ENCODE data around the gene SHISAL1.

DNA sequence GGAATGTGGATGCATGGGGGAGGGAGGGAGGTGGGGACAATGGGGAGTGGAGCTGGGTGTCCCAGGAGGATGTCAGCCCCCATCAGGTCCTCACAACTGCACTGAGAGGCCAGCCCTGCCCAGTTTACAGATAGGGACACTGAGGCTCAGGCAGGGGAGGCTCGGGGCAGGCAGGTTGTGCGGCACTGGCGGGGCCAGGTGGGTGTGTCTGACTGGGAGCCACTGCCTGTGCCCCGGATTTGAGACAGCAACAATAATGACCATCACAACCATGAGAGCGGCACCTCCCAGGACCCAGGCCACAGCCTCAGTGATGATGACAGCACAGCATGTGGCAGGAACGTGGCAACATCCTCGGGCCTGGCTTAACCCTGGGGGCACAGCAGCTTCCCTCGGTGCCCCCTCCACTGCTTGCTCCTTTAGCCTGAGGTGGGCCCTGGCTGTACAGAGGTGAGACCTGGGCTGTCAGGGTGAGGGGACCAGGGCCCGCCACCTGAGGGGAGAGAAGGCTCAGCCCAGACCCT lies 32.0 kb downstream of the SHISAL1 start:
- TF ChIP-seq, protein P1, sequence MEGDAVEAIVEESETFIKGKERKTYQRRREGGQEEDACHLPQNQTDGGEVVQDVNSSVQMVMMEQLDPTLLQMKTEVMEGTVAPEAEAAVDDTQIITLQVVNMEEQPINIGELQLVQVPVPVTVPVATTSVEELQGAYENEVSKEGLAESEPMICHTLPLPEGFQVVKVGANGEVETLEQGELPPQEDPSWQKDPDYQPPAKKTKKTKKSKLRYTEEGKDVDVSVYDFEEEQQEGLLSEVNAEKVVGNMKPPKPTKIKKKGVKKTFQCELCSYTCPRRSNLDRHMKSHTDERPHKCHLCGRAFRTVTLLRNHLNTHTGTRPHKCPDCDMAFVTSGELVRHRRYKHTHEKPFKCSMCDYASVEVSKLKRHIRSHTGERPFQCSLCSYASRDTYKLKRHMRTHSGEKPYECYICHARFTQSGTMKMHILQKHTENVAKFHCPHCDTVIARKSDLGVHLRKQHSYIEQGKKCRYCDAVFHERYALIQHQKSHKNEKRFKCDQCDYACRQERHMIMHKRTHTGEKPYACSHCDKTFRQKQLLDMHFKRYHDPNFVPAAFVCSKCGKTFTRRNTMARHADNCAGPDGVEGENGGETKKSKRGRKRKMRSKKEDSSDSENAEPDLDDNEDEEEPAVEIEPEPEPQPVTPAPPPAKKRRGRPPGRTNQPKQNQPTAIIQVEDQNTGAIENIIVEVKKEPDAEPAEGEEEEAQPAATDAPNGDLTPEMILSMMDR (IDR thresholded peaks at IDR 0.05; ENCODE audit: low read depth, low read length): no peak
- no peak for TF ChIP-seq EZH2phosphoT487 (IDR thresholded peaks at IDR 0.05; ENCODE audit: low read depth)

Measured in OCI-LY3 (cell line).